IPS-15b (cell line): Measurements from ENCODE around the gene S100A14.

Experiments used
- H3K27me3 ChIP-seq: one replicate; pipeline ENCODE4 v1.6.1; 2013; ENCODE audit warnings: low read length; ENCODE audit not compliant: control insufficient read depth, insufficient read depth
- H3K36me3 ChIP-seq: one replicate; pipeline ENCODE4 v1.6.1; 2013; ENCODE audit warnings: low read length; ENCODE audit not compliant: control insufficient read depth, insufficient read depth
- H3K4me1 ChIP-seq: one replicate; pipeline ENCODE4 v1.6.1; 2013; ENCODE audit warnings: mild to moderate bottlenecking, low read length; ENCODE audit not compliant: control insufficient read depth, insufficient read depth
- H3K4me3 ChIP-seq: one replicate; pipeline ENCODE4 v1.5.1; 2013; ENCODE audit warnings: low read depth, low read length
- H3K9ac ChIP-seq: one replicate; pipeline ENCODE4 v1.6.1; 2013; ENCODE audit warnings: low read depth, mild to moderate bottlenecking, low read length
- H3K9me3 ChIP-seq: one replicate; pipeline ENCODE4 v1.6.1; 2013; ENCODE audit warnings: mild to moderate bottlenecking, low read length; ENCODE audit not compliant: control insufficient read depth, insufficient read depth

Gene S100A14

GRCh38 chr1:153616144-153616916, at the start of gene S100A14:
TSS of gene S100A14 (minus strand) at chr1:153616325. CDS start at chr1:153615858, 467 bp downstream.
- Histone ChIP-seq H3K27me3 (no peaks in the 10 kb centered on the region), H3K4me1 (peaks cover 3% of the 10 kb centered on the region), H3K36me3 (no peaks in the 10 kb centered on the region), H3K9ac (peak within 1 kb of the TSS; percentile 37), H3K9me3 (no peaks in the 10 kb centered on the region), H3K4me3 (no peak within 1 kb of the TSS)

GRCh38 chr1:153663211-153663610, 47.1 kb upstream of the S100A14 start:
- Histone ChIP-seq H3K27me3 (no peaks in the 10 kb centered on the region), H3K9me3 (no peaks in the 10 kb centered on the region), H3K4me1 (peaks cover 2% of the 10 kb centered on the region), H3K9ac (no peak overlapping the region), H3K4me3 (no peak overlapping the region), H3K36me3 (peaks cover 65% of the 10 kb centered on the region)

GRCh38 chr1:153662269-153662668, 46.1 kb upstream of the S100A14 start:
- Histone ChIP-seq H3K36me3 (peaks cover 56% of the 10 kb centered on the region), H3K4me1 (peaks cover 2% of the 10 kb centered on the region), H3K9ac (no peak overlapping the region), H3K9me3 (no peaks in the 10 kb centered on the region), H3K4me3 (no peak overlapping the region), H3K27me3 (no peaks in the 10 kb centered on the region)

- Histone ChIP-seq H3K27me3 (no peaks in the 10 kb centered on the region), H3K4me1 (peaks cover 2% of the 10 kb centered on the region), H3K4me3 (no peak overlapping the region), H3K36me3 (peaks cover 46% of the 10 kb centered on the region), H3K9me3 (no peaks in the 10 kb centered on the region), H3K9ac (no peak overlapping the region)
Measured at GRCh38 chr1:153661111-153661708, 45.1 kb upstream of the S100A14 start.

GRCh38 chr1:153659656-153660055, 43.5 kb upstream of the S100A14 start:
- no peak overlapping the region for H3K9ac ChIP-seq
- H3K27me3 ChIP-seq = no peaks in the 10 kb centered on the region
- H3K9me3 ChIP-seq = no peaks in the 10 kb centered on the region
- peaks cover 2% of the 10 kb centered on the region for H3K4me1 ChIP-seq
- peak overlapping the region; percentile 86 for H3K4me3 ChIP-seq
- peaks cover 34% of the 10 kb centered on the region for H3K36me3 ChIP-seq

- Histone ChIP-seq H3K27me3 (no peaks in the 10 kb centered on the region), H3K9me3 (no peaks in the 10 kb centered on the region), H3K4me3 (peak overlapping the region; percentile 86), H3K9ac (peak overlapping the region; percentile 54), H3K36me3 (peaks cover 31% of the 10 kb centered on the region), H3K4me1 (peaks cover 2% of the 10 kb centered on the region)
Measured at GRCh38 chr1:153659175-153659534, 43.0 kb upstream of the S100A14 start.

GRCh38 chr1:153658400-153659174, 42.5 kb upstream of the S100A14 start, which contains the start of gene SNAPIN:
TSS of gene SNAPIN (plus strand) at chr1:153658703. CDS start at chr1:153658744, 41 bp downstream.
- Histone ChIP-seq H3K4me3 (peak within 1 kb of the TSS; percentile 86), H3K4me1 (peaks cover 2% of the 10 kb centered on the region), H3K27me3 (no peaks in the 10 kb centered on the region), H3K9me3 (no peaks in the 10 kb centered on the region), H3K36me3 (peaks cover 27% of the 10 kb centered on the region), H3K9ac (peak within 1 kb of the TSS; percentile 54)

- no peaks in the 10 kb centered on the region for H3K9me3 ChIP-seq
- peaks cover 2% of the 10 kb centered on the region for H3K4me1 ChIP-seq
- H3K9ac ChIP-seq = no peak overlapping the region
- H3K4me3 ChIP-seq = no peak overlapping the region
- no peaks in the 10 kb centered on the region for H3K27me3 ChIP-seq
- peaks cover 5% of the 10 kb centered on the region for H3K36me3 ChIP-seq
Measured at GRCh38 chr1:153655333-153655732, 39.2 kb upstream of the S100A14 start.

- Histone ChIP-seq H3K4me3 (no peak overlapping the region), H3K9ac (no peak overlapping the region), H3K4me1 (no peaks in the 10 kb centered on the region), H3K9me3 (no peaks in the 10 kb centered on the region), H3K36me3 (no peaks in the 10 kb centered on the region), H3K27me3 (no peaks in the 10 kb centered on the region)
Measured at GRCh38 chr1:153652805-153653500, 36.8 kb upstream of the S100A14 start.

GRCh38 chr1:153651771-153652170, 35.6 kb upstream of the S100A14 start:
- H3K9me3 ChIP-seq = no peaks in the 10 kb centered on the region
- peaks cover 3% of the 10 kb centered on the region for H3K4me1 ChIP-seq
- no peaks in the 10 kb centered on the region for H3K27me3 ChIP-seq
- H3K36me3 ChIP-seq = no peaks in the 10 kb centered on the region
- no peak overlapping the region for H3K4me3 ChIP-seq
- no peak overlapping the region for H3K9ac ChIP-seq

GRCh38 chr1:153649863-153650235, 33.7 kb upstream of the S100A14 start:
- H3K9ac ChIP-seq = no peak overlapping the region
- H3K36me3 ChIP-seq = peaks cover 13% of the 10 kb centered on the region
- H3K9me3 ChIP-seq = no peaks in the 10 kb centered on the region
- no peaks in the 10 kb centered on the region for H3K27me3 ChIP-seq
- H3K4me1 ChIP-seq = peaks cover 3% of the 10 kb centered on the region
- no peak overlapping the region for H3K4me3 ChIP-seq
